Activated naive CD4-positive, alpha-beta T cell treated with anti-CD3 and anti-CD28 coated beads, Interleukin-2, amount 10 ng/mL, durations not matched to agents 7 days and 5 days (primary cell): ENCODE results near the gene FRAS1.
"Not testable (repeated sequence)": the region's sequence is repeated elsewhere in the genome, so short reads cannot be mapped to it uniquely, and the experiment has no call there.

Experiments
- CTCF ChIA-PET: fragments of 350-600 bp; sonication (Branson Sonifier 250); formaldehyde crosslinking; loops from one replicate; lab custom pipeline; 2021; ENCODE audit warnings: antibody characterized with exemption; lab: Charles Lee
- DNase-seq: peaks from one replicate; pipeline ENCODE4 v3.0.0-alpha.2; 2020
- H3K27ac Mint-ChIP-seq: one replicate; pipeline ENCODE4 v1.8.0; 2021; ENCODE audit warnings: mild to moderate bottlenecking, moderate library complexity, mixed read lengths
- H3K27me3 Mint-ChIP-seq: one replicate; pipeline ENCODE4 v1.8.0; 2021; ENCODE audit warnings: mild to moderate bottlenecking, mixed read lengths
- H3K36me3 Mint-ChIP-seq: one replicate; pipeline ENCODE4 v1.8.0; 2021; ENCODE audit warnings: mixed read lengths
- H3K4me1 Mint-ChIP-seq: one replicate; pipeline ENCODE4 v1.8.0; 2021; ENCODE audit warnings: mixed read lengths
- H3K4me3 Mint-ChIP-seq: one replicate; pipeline ENCODE4 v1.8.0; 2021; ENCODE audit warnings: mild to moderate bottlenecking, moderate library complexity, mixed read lengths
- H3K9me3 Mint-ChIP-seq: one replicate; pipeline ENCODE4 v1.8.0; 2021; ENCODE audit warnings: mixed read lengths

FRAS1 gene

GRCh38 chr4:78293821-78294301 is 236.7 kb downstream of the FRAS1 start:
- H3K9me3 Mint-ChIP-seq: no peaks in the 10 kb centered on the region
- DNase-seq: no peak
- no peaks in the 10 kb centered on the region for H3K4me1 Mint-ChIP-seq
- CTCF ChIA-PET: no interaction called here
- H3K4me3 Mint-ChIP-seq: no peak overlapping the region
- H3K27me3 Mint-ChIP-seq: no peaks in the 10 kb centered on the region
- no peak overlapping the region for H3K27ac Mint-ChIP-seq
- no peaks in the 10 kb centered on the region for H3K36me3 Mint-ChIP-seq

GRCh38 chr4:78296261-78296660 is 239.1 kb downstream of the FRAS1 start:
- no peaks in the 10 kb centered on the region for H3K9me3 Mint-ChIP-seq
- peaks cover 3% of the 10 kb centered on the region for H3K27me3 Mint-ChIP-seq
- no peaks in the 10 kb centered on the region for H3K4me1 Mint-ChIP-seq
- CTCF ChIA-PET: no interaction called here
- no peak overlapping the region for H3K4me3 Mint-ChIP-seq
- no peak overlapping the region for H3K27ac Mint-ChIP-seq
- DNase-seq: no peak
- no peaks in the 10 kb centered on the region for H3K36me3 Mint-ChIP-seq

GRCh38 chr4:78297116-78297800 is 240.1 kb downstream of the FRAS1 start:
- no peaks in the 10 kb centered on the region for H3K4me1 Mint-ChIP-seq

GRCh38 chr4:78298618-78299017 is 241.5 kb downstream of the FRAS1 start:
- peaks cover 3% of the 10 kb centered on the region for H3K27me3 Mint-ChIP-seq

More at GRCh38 chr4:78297116-78297800, 240.1 kb downstream of the FRAS1 start:
- CTCF ChIA-PET: interaction anchor here (0.6 kb wide), 1 partner anchor 68 kb away, joined by 3 read pairs; no protein-coding TSS in a partner anchor
- Mint-ChIP-seq H3K36me3 (no peaks in the 10 kb centered on the region), H3K27me3 (peaks cover 3% of the 10 kb centered on the region), H3K4me3 (no peak overlapping the region), H3K27ac (no peak overlapping the region), H3K9me3 (no peaks in the 10 kb centered on the region)
- no peak for DNase-seq

GRCh38 chr4:78299565-78299972 is 242.4 kb downstream of the FRAS1 start:
- no peaks in the 10 kb centered on the region for H3K4me1 Mint-ChIP-seq
- no peak overlapping the region for H3K27ac Mint-ChIP-seq
- peaks cover 3% of the 10 kb centered on the region for H3K27me3 Mint-ChIP-seq
- H3K36me3 Mint-ChIP-seq: no peaks in the 10 kb centered on the region
- no peaks in the 10 kb centered on the region for H3K9me3 Mint-ChIP-seq
- DNase-seq: no peak
- CTCF ChIA-PET: no interaction called here
- H3K4me3 Mint-ChIP-seq: no peak overlapping the region

More at GRCh38 chr4:78298618-78299017, 241.5 kb downstream of the FRAS1 start:
- Mint-ChIP-seq H3K36me3 (no peaks in the 10 kb centered on the region), H3K4me3 (no peak overlapping the region), H3K27ac (no peak overlapping the region), H3K4me1 (no peaks in the 10 kb centered on the region), H3K9me3 (no peaks in the 10 kb centered on the region)
- DNase-seq: no peak
- CTCF ChIA-PET: no interaction called here

GRCh38 chr4:78307263-78307662 is 250.1 kb downstream of the FRAS1 start:
- H3K4me1 Mint-ChIP-seq, H3K4me3 Mint-ChIP-seq, H3K27me3 Mint-ChIP-seq, H3K36me3 Mint-ChIP-seq, CTCF ChIA-PET, DNase-seq, H3K27ac Mint-ChIP-seq, H3K9me3 Mint-ChIP-seq: not testable (repeated sequence)

GRCh38 chr4:78308517-78308916 is 251.4 kb downstream of the FRAS1 start:
- no peak overlapping the region for H3K4me3 Mint-ChIP-seq
- CTCF ChIA-PET: no interaction called here
- no peaks in the 10 kb centered on the region for H3K36me3 Mint-ChIP-seq
- H3K27ac Mint-ChIP-seq: no peak overlapping the region
- no peak for DNase-seq
- peaks cover 4% of the 10 kb centered on the region for H3K27me3 Mint-ChIP-seq
- H3K4me1 Mint-ChIP-seq: peaks cover 2% of the 10 kb centered on the region
- no peaks in the 10 kb centered on the region for H3K9me3 Mint-ChIP-seq

GRCh38 chr4:78309352-78309751 is 252.2 kb downstream of the FRAS1 start:
- CTCF ChIA-PET: no interaction called here
- no peak overlapping the region for H3K27ac Mint-ChIP-seq
- peaks cover 10% of the 10 kb centered on the region for H3K27me3 Mint-ChIP-seq
- peaks cover 2% of the 10 kb centered on the region for H3K4me1 Mint-ChIP-seq
- no peak for DNase-seq
- H3K36me3 Mint-ChIP-seq: no peaks in the 10 kb centered on the region
- H3K4me3 Mint-ChIP-seq: no peak overlapping the region
- no peaks in the 10 kb centered on the region for H3K9me3 Mint-ChIP-seq

- Mint-ChIP-seq H3K27me3 (peaks cover 13% of the 10 kb centered on the region), H3K36me3 (no peaks in the 10 kb centered on the region), H3K4me3 (no peak overlapping the region), H3K4me1 (peaks cover 2% of the 10 kb centered on the region), H3K9me3 (no peaks in the 10 kb centered on the region), H3K27ac (no peak overlapping the region)
- no peak for DNase-seq
- CTCF ChIA-PET: interaction anchor here (0.6 kb wide), 1 partner anchor 426 kb away, joined by 3 read pairs; no protein-coding TSS in a partner anchor
Observed at GRCh38 chr4:78310007-78310739, 253.1 kb downstream of the FRAS1 start.

- Mint-ChIP-seq H3K27ac (no peak overlapping the region), H3K4me3 (no peak overlapping the region), H3K4me1 (peaks cover 2% of the 10 kb centered on the region), H3K9me3 (no peaks in the 10 kb centered on the region), H3K36me3 (no peaks in the 10 kb centered on the region), H3K27me3 (peaks cover 13% of the 10 kb centered on the region)
- CTCF ChIA-PET: no interaction called here
- no peak for DNase-seq
Observed at GRCh38 chr4:78310740-78311115, 253.6 kb downstream of the FRAS1 start.

GRCh38 chr4:78311306-78311705 is 254.2 kb downstream of the FRAS1 start:
- CTCF ChIA-PET: no interaction called here
- no peak for DNase-seq
- Mint-ChIP-seq H3K9me3 (no peaks in the 10 kb centered on the region), H3K27ac (no peak overlapping the region), H3K36me3 (no peaks in the 10 kb centered on the region), H3K4me3 (no peak overlapping the region), H3K4me1 (peaks cover 2% of the 10 kb centered on the region), H3K27me3 (peaks cover 14% of the 10 kb centered on the region)

GRCh38 chr4:78312989-78313753 is 256.0 kb downstream of the FRAS1 start:
- Mint-ChIP-seq H3K9me3 (no peaks in the 10 kb centered on the region), H3K36me3 (no peaks in the 10 kb centered on the region), H3K27me3 (peaks cover 19% of the 10 kb centered on the region), H3K4me1 (peaks cover 2% of the 10 kb centered on the region), H3K4me3 (no peak overlapping the region), H3K27ac (no peak overlapping the region)
- CTCF ChIA-PET: no interaction called here
- DNase-seq: no peak

- no peaks in the 10 kb centered on the region for H3K9me3 Mint-ChIP-seq
- no peak overlapping the region for H3K4me3 Mint-ChIP-seq
- CTCF ChIA-PET: no interaction called here
- H3K36me3 Mint-ChIP-seq: no peaks in the 10 kb centered on the region
- no peak overlapping the region for H3K27ac Mint-ChIP-seq
- H3K27me3 Mint-ChIP-seq: peaks cover 19% of the 10 kb centered on the region
- no peak for DNase-seq
- peaks cover 2% of the 10 kb centered on the region for H3K4me1 Mint-ChIP-seq
Observed at GRCh38 chr4:78313754-78314120, 256.6 kb downstream of the FRAS1 start.

- Mint-ChIP-seq H3K4me1 (peaks cover 5% of the 10 kb centered on the region), H3K27me3 (peaks cover 24% of the 10 kb centered on the region), H3K4me3 (no peak overlapping the region), H3K27ac (no peak overlapping the region), H3K9me3 (no peaks in the 10 kb centered on the region), H3K36me3 (no peaks in the 10 kb centered on the region)
- DNase-seq: no peak
- CTCF ChIA-PET: no interaction called here
Observed at GRCh38 chr4:78318126-78318525, 261.0 kb downstream of the FRAS1 start.
